GM12878 (cell line): ENCODE results near the gene ERICH2. TPM values are rescaled to one million over a fixed set of nuclear protein-coding genes. Genes with fewer than 3 reads are reported as not detected.

Experiments used
- CTCF ChIP-seq, 3 experiments: IDR thresholded peaks in 2 of 3; conservative IDR thresholded peaks in 1 of 3; 2 replicates each; pipeline ENCODE4 v1.5.1; 2011; ENCODE audit warnings: low read depth in 3 of 3, low read length in 3 of 3, mild to moderate bottlenecking in 3 of 3, control low read depth in 2 of 3, moderate library complexity in 2 of 3, inconsistent platforms in 1 of 3, mixed read lengths in 1 of 3; ENCODE audit not compliant: control insufficient read depth in 2 of 3, insufficient read depth in 1 of 3; ENCODE audit errors: extremely low read depth in 1 of 3
- ETV6 ChIP-seq, 2 experiments: fragments of 450-650 bp in 1 of 2; IDR thresholded peaks in 1 of 2; conservative IDR thresholded peaks in 1 of 2; 2 replicates each; pipeline ENCODE4 v1.6.1; 2014; ENCODE audit warnings: antibody characterized with exemption in 1 of 2, borderline replicate concordance in 1 of 2, low read depth in 1 of 2, mild to moderate bottlenecking in 1 of 2, moderate library complexity in 1 of 2
- FOXM1 ChIP-seq: IDR thresholded peaks from 2 replicates; pipeline ENCODE4 v1.6.1; 2012; ENCODE audit warnings: low read depth, mild to moderate bottlenecking, inconsistent platforms, low read length, moderate library complexity
- MXI1 ChIP-seq: fragments of 150-350 bp; IDR thresholded peaks from 2 replicates; pipeline ENCODE4 v1.6.1; 2011; ENCODE audit warnings: low read depth, mild to moderate bottlenecking, inconsistent platforms, low read length, improper control_type of control experiment
- NBN ChIP-seq: fragments of 450-650 bp; IDR thresholded peaks from 2 replicates; pipeline ENCODE4 v1.6.1; 2016
- NFIC ChIP-seq: IDR thresholded peaks from 2 replicates; pipeline ENCODE4 v1.6.1; 2012; ENCODE audit warnings: low read depth, mild to moderate bottlenecking, inconsistent platforms, low read length, moderate library complexity
- NR2C1 ChIP-seq: fragments of 450-650 bp; IDR thresholded peaks from 2 replicates; pipeline ENCODE4 v1.6.1; 2017; ENCODE audit warnings: antibody characterized with exemption, mild to moderate bottlenecking, moderate library complexity
- STAT1 ChIP-seq: fragments of 450-650 bp; conservative IDR thresholded peaks from 2 replicates; pipeline ENCODE4 v1.6.1; 2014; ENCODE audit warnings: antibody characterized with exemption, mild to moderate bottlenecking
- TCF12 ChIP-seq: IDR thresholded peaks from 2 replicates; pipeline ENCODE4 v1.6.1; 2011; ENCODE audit warnings: low read depth, mild to moderate bottlenecking, low read length
- TCF7 ChIP-seq: IDR thresholded peaks from 2 replicates; pipeline ENCODE4 v1.6.1; 2014; ENCODE audit warnings: antibody characterized with exemption, borderline replicate concordance
- ZBTB40 ChIP-seq: fragments of 450-650 bp; IDR thresholded peaks from 2 replicates; pipeline ENCODE4 v1.6.1; 2016; ENCODE audit warnings: mild to moderate bottlenecking, moderate library complexity, borderline replicate concordance
- polyA plus RNA-seq, 11 experiments: library from polyadenylated mRNA; depleted of rRNA in 4 of 11; unstranded in 6 of 11; stranded (reverse) in 5 of 11; fragments of >200 nt; fragmentation: Nextera tagmentation in 4 of 11; fragmentation: Illumina TruSeq in 1 of 11; extraction: Ambion mirVana in 4 of 11; extraction: Trizol in 1 of 11; gene quantifications; 1 replicate in 1 of 11; 2 replicates in 10 of 11; pipeline versions ENCODE4 v1.2.1 to v1.2.3, GENCODE V29; 2011 to 2016; ENCODE audit warnings: inconsistent platforms in 2 of 11, missing spikeins in 2 of 11, low read depth in 1 of 11
- total RNA-seq, 4 experiments: library from RNA; depleted of rRNA in 3 of 4; stranded (reverse); fragments of >200 nt in 3 of 4; fragmentation: Illumina TruSeq in 1 of 4; extraction: Trizol in 1 of 4; gene quantifications; 2 replicates each; pipeline versions ENCODE4 v1.2.1 to v1.2.3, GENCODE V29; 2013 to 2021

The ERICH2 gene
- total and polyA plus RNA-seq, 10 of the 15 experiments (the other 5 are each of a cell fraction or from before 2014, with no cell fraction given): not detected

GRCh38 chr2:170846314-170846713, 76.1 kb downstream of the ERICH2 start (continued):
- no peak for TF ChIP-seq ETV6 (conservative IDR thresholded peaks at IDR 0.05 in 1 of 2, IDR thresholded peaks at IDR 0.05 in 1 of 2; ENCODE audit: borderline replicate concordance in 1 of 2, low read depth in 1 of 2)
- TF ChIP-seq TCF7: no peak
- no peak for TF ChIP-seq NFIC
- TF ChIP-seq NR2C1: no peak
- TF ChIP-seq TCF12: no peak
- no peak for TF ChIP-seq MXI1
- TF ChIP-seq NBN: no peak
- TF ChIP-seq CTCF (IDR thresholded peaks at IDR 0.05 in 2 of 3, conservative IDR thresholded peaks at IDR 0.05 in 1 of 3; ENCODE audit: control insufficient read depth in 2 of 3, extremely low read depth in 1 of 3, insufficient read depth in 1 of 3, low read depth in 3 of 3, low read length in 3 of 3): no peak
- TF ChIP-seq FOXM1: no peak
- TF ChIP-seq STAT1: no peak
- no peak for TF ChIP-seq ZBTB40
